GM23338 (cell line): ENCODE results near the gene NRL. TPM values are rescaled to one million over a fixed set of nuclear protein-coding genes. Genes with fewer than 3 reads are reported as not detected.

ENCODE experiments used
- ATAC-seq: fragments of 200-7000 bp; cut with Tn5 transposase; 3 replicates; pipeline ENCODE4 v1.9.1; 2020
- DNase-seq: peaks from one replicate; pipeline ENCODE4 v3.0.0-alpha.2; 2015; ENCODE audit warnings: low spot score
- H2AFZ ChIP-seq: fragments of 200-600 bp; sonication (generic); 2 replicates; pipeline ENCODE4 v1.8.0; 2016; ENCODE audit warnings: antibody characterized with exemption, mild to moderate bottlenecking, moderate library complexity
- H3F3A ChIP-seq: fragments of 200-600 bp; sonication (generic); replicated peaks from 2 replicates; pipeline ENCODE4 v1.8.0; 2017; ENCODE audit warnings: antibody characterized with exemption, mixed run types, low read depth
- H3K27ac ChIP-seq: fragments of 200-600 bp; sonication (generic); 2 replicates; pipeline ENCODE4 v1.6.1; 2016; ENCODE audit warnings: low read depth
- H3K27me3 ChIP-seq: fragments of 200-600 bp; sonication (generic); 2 replicates; pipeline ENCODE4 v1.8.0; 2016; ENCODE audit warnings: mild to moderate bottlenecking, mixed run types, moderate library complexity; ENCODE audit not compliant: insufficient read depth
- H3K36me3 ChIP-seq: fragments of 200-600 bp; sonication (generic); 2 replicates; pipeline ENCODE4 v1.8.0; 2016; ENCODE audit warnings: mild to moderate bottlenecking; ENCODE audit not compliant: insufficient read depth
- H3K4me1 ChIP-seq: fragments of 200-600 bp; sonication (generic); 2 replicates; pipeline ENCODE4 v1.8.0; 2016; ENCODE audit warnings: mild to moderate bottlenecking, moderate library complexity; ENCODE audit not compliant: insufficient read depth
- H3K4me2 ChIP-seq: fragments of 200-600 bp; sonication (generic); 2 replicates; pipeline ENCODE4 v1.7.1; 2017; ENCODE audit warnings: mixed run types
- H3K4me3 ChIP-seq: fragments of 200-600 bp; sonication (generic); 2 replicates; pipeline ENCODE4 v1.6.1; 2016; ENCODE audit warnings: mixed run types
- H3K79me2 ChIP-seq: fragments of 200-600 bp; sonication (generic); replicated peaks from 2 replicates; pipeline ENCODE4 v1.8.0; 2017; ENCODE audit warnings: mild to moderate bottlenecking; ENCODE audit not compliant: insufficient read depth
- H3K9me2 ChIP-seq: fragments of 200-600 bp; sonication (generic); 2 replicates; pipeline ENCODE4 v1.8.0; 2017; ENCODE audit not compliant: insufficient read depth
- H4K20me1 ChIP-seq: fragments of 200-600 bp; sonication (generic); replicated peaks from 2 replicates; pipeline ENCODE4 v1.8.0; 2017; ENCODE audit warnings: mild to moderate bottlenecking; ENCODE audit not compliant: insufficient read depth
- H3K27ac Mint-ChIP-seq: 2 replicates; pipeline ENCODE4 v1.8.0; 2020; ENCODE audit warnings: inconsistent platforms, mild to moderate bottlenecking, moderate library complexity, mixed read lengths
- H3K27me3 Mint-ChIP-seq: 3 replicates; pipeline ENCODE4 v1.8.0; 2022; ENCODE audit warnings: low read depth, mild to moderate bottlenecking, moderate library complexity, mixed read lengths, inconsistent platforms; ENCODE audit not compliant: insufficient read depth, poor library complexity
- H3K36me3 Mint-ChIP-seq: 3 replicates; pipeline ENCODE4 v1.8.0; 2021; ENCODE audit warnings: low read depth, mild to moderate bottlenecking, inconsistent platforms, moderate library complexity, mixed read lengths
- H3K4me1 Mint-ChIP-seq: 3 replicates; pipeline ENCODE4 v1.8.0; 2020; ENCODE audit warnings: mild to moderate bottlenecking, inconsistent platforms, mixed read lengths
- H3K4me3 Mint-ChIP-seq: 3 replicates; pipeline ENCODE4 v1.8.0; 2021; ENCODE audit warnings: moderate library complexity, mild to moderate bottlenecking, inconsistent platforms, mixed read lengths
- H3K9me3 Mint-ChIP-seq: 3 replicates; pipeline ENCODE4 v1.8.0; 2020; ENCODE audit warnings: moderate library complexity, mild to moderate bottlenecking, inconsistent platforms, mixed read lengths
- CREB1 ChIP-seq: fragments of 250-450 bp; sonication (Bioruptor Pico); IDR thresholded peaks from 2 replicates; pipeline ENCODE4 v1.5.0; 2020; ENCODE audit warnings: low read depth, mild to moderate bottlenecking, moderate library complexity
- CTCF ChIP-seq, 2 experiments: fragments of 200-600 bp in 1 of 2; sonication (generic) in 1 of 2; conservative IDR thresholded peaks; 2 replicates each; pipeline versions ENCODE4 v1.5.1 to v1.6.1; 2016 to 2017; ENCODE audit warnings: antibody characterized with exemption in 2 of 2, low read depth in 2 of 2, mild to moderate bottlenecking in 2 of 2, moderate library complexity in 1 of 2
- ETS1 ChIP-seq: IDR thresholded peaks from 2 replicates; pipeline ENCODE4 v1.6.1; 2016; ENCODE audit warnings: antibody characterized with exemption
- EZH2 ChIP-seq: fragments of 200-600 bp; sonication (generic); IDR thresholded peaks from one replicate; pipeline ENCODE4 v1.8.0; 2017; ENCODE audit warnings: antibody characterized with exemption, mild to moderate bottlenecking, low read depth; ENCODE audit not compliant: unreplicated experiment
- EZH2phosphoT487 ChIP-seq: fragments of 200-600 bp; sonication (generic); IDR thresholded peaks from one replicate; pipeline ENCODE4 v1.8.1; 2018; ENCODE audit warnings: antibody characterized with exemption; ENCODE audit not compliant: unreplicated experiment
- JUNB ChIP-seq: IDR thresholded peaks from one replicate; pipeline ENCODE4 v1.6.1; 2016; ENCODE audit warnings: antibody characterized with exemption; ENCODE audit not compliant: unreplicated experiment
- NANOG ChIP-seq: IDR thresholded peaks from 2 replicates; pipeline ENCODE4 v1.6.1; 2016; ENCODE audit warnings: antibody characterized with exemption, borderline replicate concordance
- POLR2AphosphoS5 ChIP-seq: IDR thresholded peaks from 2 replicates; pipeline ENCODE4 v1.6.1; 2016; ENCODE audit warnings: antibody characterized with exemption, low read depth
- REST ChIP-seq: IDR thresholded peaks from one replicate; pipeline ENCODE4 v1.6.1; 2018; ENCODE audit warnings: antibody characterized with exemption; ENCODE audit not compliant: unreplicated experiment
- STAT1 ChIP-seq: IDR thresholded peaks from one replicate; pipeline ENCODE4 v1.6.1; 2016; ENCODE audit warnings: antibody characterized with exemption; ENCODE audit not compliant: unreplicated experiment
- ZNF114 ChIP-seq: fragments of 250-450 bp; sonication (Bioruptor Pico); IDR thresholded peaks from 2 replicates; pipeline ENCODE4 v1.5.0; 2020; ENCODE audit warnings: mild to moderate bottlenecking, moderate library complexity
- ZNF331 ChIP-seq: fragments of 250-450 bp; sonication (Bioruptor Pico); IDR thresholded peaks from 2 replicates; pipeline ENCODE4 v1.5.0; 2020; ENCODE audit warnings: low read depth, mild to moderate bottlenecking, moderate library complexity
- ZNF462 ChIP-seq: fragments of 250-450 bp; sonication (Bioruptor Pico); IDR thresholded peaks from 2 replicates; pipeline ENCODE4 v1.5.0; 2020; ENCODE audit warnings: mild to moderate bottlenecking, moderate library complexity
- polyA plus RNA-seq: library from polyadenylated mRNA; unstranded; fragments of >200 nt; fragmentation: Nextera tagmentation; extraction: Ambion mirVana; gene quantifications from 2 replicates; pipeline ENCODE4 v1.2.1, GENCODE V29; 2016
- total RNA-seq: library from RNA; depleted of rRNA; stranded (reverse); fragments of >200 nt; shearing (Covaris generic); gene quantifications from 2 replicates; pipeline ENCODE4 v1.2.3, GENCODE V29; 2014

NRL gene
- total and polyA plus RNA-seq, 2 experiments from 2014 or later = 1.8 to 2.2 TPM

- no peak overlapping the region for H3K4me3 ChIP-seq
- no peaks in the 10 kb centered on the region for H3K9me3 Mint-ChIP-seq
- H3K27ac Mint-ChIP-seq = no peak overlapping the region
- peak overlapping the region; percentile 87 for H3K4me2 ChIP-seq
- H3F3A ChIP-seq = peaks cover 33% of the 10 kb centered on the region
- H3K79me2 ChIP-seq = peaks cover 20% of the 10 kb centered on the region
- H3K9me2 ChIP-seq = no peaks in the 10 kb centered on the region
- peaks cover 25% of the 10 kb centered on the region for H3K4me1 ChIP-seq
- H2AFZ ChIP-seq = no peak overlapping the region
- H4K20me1 ChIP-seq = peaks cover 9% of the 10 kb centered on the region
- ATAC-seq = no peak
- H3K36me3 ChIP-seq = peaks cover 14% of the 10 kb centered on the region; the same call in 1 of the 2 replicates
- H3K4me1 Mint-ChIP-seq = peaks cover 38% of the 10 kb centered on the region
- no peaks in the 10 kb centered on the region for H3K27me3 ChIP-seq
- H3K27me3 Mint-ChIP-seq = peaks cover 25% of the 10 kb centered on the region
- H3K4me3 Mint-ChIP-seq = peak overlapping the region; percentile 79
- H3K36me3 Mint-ChIP-seq = peaks cover 36% of the 10 kb centered on the region
- no peak overlapping the region for H3K27ac ChIP-seq
- DNase-seq = no peak
- no peak for TF ChIP-seq ZNF114 (CRISPR knock-in tag)
- no peak for TF ChIP-seq STAT1
- TF ChIP-seq JUNB = no peak
- TF ChIP-seq EZH2phosphoT487 = no peak
- TF ChIP-seq POLR2AphosphoS5 = no peak
- TF ChIP-seq ZNF462 (CRISPR knock-in tag) = no peak
- no peak for TF ChIP-seq ETS1
- TF ChIP-seq CREB1 (CRISPR knock-in tag) = no peak
- TF ChIP-seq ZNF331 (CRISPR knock-in tag) = no peak
- TF ChIP-seq NANOG = no peak
- TF ChIP-seq EZH2 = no peak
- TF ChIP-seq REST = no peak
- TF ChIP-seq CTCF (conservative IDR thresholded peaks at IDR 0.05; ENCODE audit: low read depth in 2 of 2) = no peak
These were observed 23.0 kb upstream of the NRL start for GRCh38 chr14:24137529-24138395.
